Panc1 (cell line): ENCODE measurements around the gene FXYD3. TPM values are rescaled to one million over a fixed set of nuclear protein-coding genes. Genes with fewer than 3 reads are reported as not detected.

Experiments
- ATAC-seq: fragments of 200-7000 bp; cut with Tn5 transposase; 2 replicates; pipeline ENCODE4 v1.9.1; 2020; ENCODE audit warnings: mild to moderate bottlenecking, moderate library complexity
- BruUV-seq: library from RNA; stranded (reverse); fragments of 400-500 nt; replicated peaks from 2 replicates; lab custom pipeline; 2021; lab: Mats Ljungman, UMichigan
- CTCF ChIA-PET: fragments of 300-600 bp; sonication (Branson Sonifier 250); formaldehyde crosslinking; loops from one replicate; lab custom pipeline; 2022; ENCODE audit warnings: antibody characterized with exemption; lab: Charles Lee
- POLR2A ChIA-PET: fragments of 300-600 bp; sonication (Branson Sonifier 250); formaldehyde crosslinking; loops from one replicate; lab custom pipeline; 2022; ENCODE audit warnings: antibody characterized with exemption; lab: Charles Lee
- DNase-seq: peaks from one replicate; pipeline ENCODE4 v3.0.0-alpha.2; 2010; ENCODE audit warnings: low read depth, low spot score
- H3K27ac ChIP-seq: 2 replicates; pipeline ENCODE4 v1.5.1; 2011; ENCODE audit warnings: mild to moderate bottlenecking, low read length, inconsistent platforms
- H3K27me3 ChIP-seq: fragments of 200-500 bp; sonication (Bioruptor generic); 2 replicates; pipeline ENCODE4 v1.6.0; 2014; ENCODE audit warnings: low read length, inconsistent platforms; ENCODE audit not compliant: control insufficient read depth, insufficient read depth
- H3K36me3 ChIP-seq: fragments of 200-500 bp; sonication (Bioruptor generic); 2 replicates; pipeline ENCODE4 v1.5.1; 2014; ENCODE audit warnings: inconsistent platforms, mild to moderate bottlenecking, low read length, moderate library complexity; ENCODE audit not compliant: control insufficient read depth, insufficient read depth
- H3K4me1 ChIP-seq: 2 replicates; pipeline ENCODE4 v1.5.1; 2011; ENCODE audit warnings: inconsistent platforms, mild to moderate bottlenecking, low read length, moderate library complexity; ENCODE audit not compliant: control insufficient read depth, insufficient read depth
- H3K4me3 ChIP-seq, 2 experiments: 2 replicates each; pipeline ENCODE4 v1.5.1; 2011 to 2012; ENCODE audit warnings: low read depth in 2 of 2, low read length in 2 of 2, mild to moderate bottlenecking in 2 of 2, inconsistent platforms in 1 of 2, moderate library complexity in 1 of 2
- H3K9me3 ChIP-seq: fragments of 200-500 bp; sonication (Bioruptor generic); 2 replicates; pipeline ENCODE4 v1.5.1; 2014; ENCODE audit warnings: low read depth, mild to moderate bottlenecking, inconsistent platforms, low read length, moderate library complexity; ENCODE audit not compliant: control insufficient read depth, insufficient read depth
- POLR2AphosphoS5 ChIP-seq: IDR thresholded peaks from 2 replicates; pipeline ENCODE4 v1.6.1; 2012; ENCODE audit warnings: mild to moderate bottlenecking, low read depth, low read length, moderate library complexity
- SIN3A ChIP-seq: IDR thresholded peaks from 2 replicates; pipeline ENCODE4 v1.6.1; 2012; ENCODE audit warnings: low read depth, mild to moderate bottlenecking, low read length, moderate library complexity, borderline replicate concordance; ENCODE audit not compliant: insufficient read depth
- TCF7L2 ChIP-seq: IDR thresholded peaks from 2 replicates; pipeline ENCODE4 v1.6.1; 2011; ENCODE audit warnings: mild to moderate bottlenecking, low read depth, low read length, inconsistent platforms
- in situ Hi-C: cut with HindIII; loops from 2 replicates; pipeline ENCODE4 v1.10.0; 2016; ENCODE audit warnings: low sequenced_read_pairs, low pct_unique_long_range_greater_than_20kb
- intact Hi-C: fragments of 100-400 bp; cut with micrococcal nuclease; formaldehyde crosslinking; loops from one replicate; pipeline ENCODE4 v1.10.0; 2022; ENCODE audit not compliant: unreplicated experiment
- total RNA-seq: library from RNA; stranded (reverse); gene quantifications from one replicate; pipeline ENCODE4 v1.2.1, GENCODE V29; 2021; ENCODE audit not compliant: unreplicated experiment
- TF ChIP-seq, protein P1 (sequence below), 2 experiments: IDR thresholded peaks; 2 replicates each; pipeline ENCODE4 v1.6.1; 2011 to 2012; ENCODE audit warnings: low read depth in 2 of 2, control low read depth in 1 of 2, low read length in 1 of 2, mild to moderate bottlenecking in 1 of 2, moderate library complexity in 1 of 2; ENCODE audit not compliant: insufficient read depth in 1 of 2
- TF ChIP-seq, protein P2 (sequence below): fragments of 450-650 bp; IDR thresholded peaks from 2 replicates; pipeline ENCODE4 v1.5.1; 2017; ENCODE audit warnings: mild to moderate bottlenecking

The FXYD3 gene
- total RNA-seq, 1 experiment from 2014 or later, result not detected

DNA sequence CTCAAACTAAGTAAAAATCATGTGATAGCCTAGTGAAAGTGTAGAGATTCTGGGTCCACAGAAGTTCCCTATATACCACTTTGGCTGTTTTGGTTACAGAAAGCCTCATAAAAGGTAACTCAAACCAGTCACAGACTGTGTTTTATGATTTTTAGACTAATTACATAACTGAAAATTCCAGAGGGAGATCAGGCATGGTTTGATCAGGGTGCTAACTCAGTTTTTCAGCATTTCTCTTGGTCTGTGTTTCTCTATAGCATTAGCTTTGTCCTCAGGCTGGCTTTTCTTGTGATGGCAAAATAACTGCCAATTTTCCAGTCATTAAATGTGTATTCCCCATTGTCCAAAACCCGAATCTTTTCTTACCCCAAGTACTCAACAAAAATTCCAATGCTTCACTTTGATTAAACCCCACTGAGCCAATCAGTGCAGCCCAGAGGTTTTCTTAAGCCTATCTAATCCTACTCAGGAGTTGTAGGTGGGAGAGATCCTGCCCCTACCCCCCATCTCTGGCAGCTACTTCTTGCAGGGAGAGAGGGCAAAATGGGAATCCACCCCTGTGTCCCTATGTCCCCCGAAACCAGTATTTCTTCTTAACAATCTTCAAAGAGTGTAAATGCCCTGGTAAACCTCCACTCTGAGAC lies 8.6 kb upstream of the FXYD3 start:
- in situ Hi-C loops, result no loop called here
- no TSS peak for BruUV-seq
- TF ChIP-seq POLR2AphosphoS5 (no peak), SIN3A (no peak), TCF7L2 (no peak)
- TF ChIP-seq, protein P1, sequence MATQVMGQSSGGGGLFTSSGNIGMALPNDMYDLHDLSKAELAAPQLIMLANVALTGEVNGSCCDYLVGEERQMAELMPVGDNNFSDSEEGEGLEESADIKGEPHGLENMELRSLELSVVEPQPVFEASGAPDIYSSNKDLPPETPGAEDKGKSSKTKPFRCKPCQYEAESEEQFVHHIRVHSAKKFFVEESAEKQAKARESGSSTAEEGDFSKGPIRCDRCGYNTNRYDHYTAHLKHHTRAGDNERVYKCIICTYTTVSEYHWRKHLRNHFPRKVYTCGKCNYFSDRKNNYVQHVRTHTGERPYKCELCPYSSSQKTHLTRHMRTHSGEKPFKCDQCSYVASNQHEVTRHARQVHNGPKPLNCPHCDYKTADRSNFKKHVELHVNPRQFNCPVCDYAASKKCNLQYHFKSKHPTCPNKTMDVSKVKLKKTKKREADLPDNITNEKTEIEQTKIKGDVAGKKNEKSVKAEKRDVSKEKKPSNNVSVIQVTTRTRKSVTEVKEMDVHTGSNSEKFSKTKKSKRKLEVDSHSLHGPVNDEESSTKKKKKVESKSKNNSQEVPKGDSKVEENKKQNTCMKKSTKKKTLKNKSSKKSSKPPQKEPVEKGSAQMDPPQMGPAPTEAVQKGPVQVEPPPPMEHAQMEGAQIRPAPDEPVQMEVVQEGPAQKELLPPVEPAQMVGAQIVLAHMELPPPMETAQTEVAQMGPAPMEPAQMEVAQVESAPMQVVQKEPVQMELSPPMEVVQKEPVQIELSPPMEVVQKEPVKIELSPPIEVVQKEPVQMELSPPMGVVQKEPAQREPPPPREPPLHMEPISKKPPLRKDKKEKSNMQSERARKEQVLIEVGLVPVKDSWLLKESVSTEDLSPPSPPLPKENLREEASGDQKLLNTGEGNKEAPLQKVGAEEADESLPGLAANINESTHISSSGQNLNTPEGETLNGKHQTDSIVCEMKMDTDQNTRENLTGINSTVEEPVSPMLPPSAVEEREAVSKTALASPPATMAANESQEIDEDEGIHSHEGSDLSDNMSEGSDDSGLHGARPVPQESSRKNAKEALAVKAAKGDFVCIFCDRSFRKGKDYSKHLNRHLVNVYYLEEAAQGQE (IDR thresholded peaks at IDR 0.05; ENCODE audit: insufficient read depth in 1 of 2, low read depth in 2 of 2, low read length in 1 of 2), result no peak
- TF ChIP-seq, protein P2, sequence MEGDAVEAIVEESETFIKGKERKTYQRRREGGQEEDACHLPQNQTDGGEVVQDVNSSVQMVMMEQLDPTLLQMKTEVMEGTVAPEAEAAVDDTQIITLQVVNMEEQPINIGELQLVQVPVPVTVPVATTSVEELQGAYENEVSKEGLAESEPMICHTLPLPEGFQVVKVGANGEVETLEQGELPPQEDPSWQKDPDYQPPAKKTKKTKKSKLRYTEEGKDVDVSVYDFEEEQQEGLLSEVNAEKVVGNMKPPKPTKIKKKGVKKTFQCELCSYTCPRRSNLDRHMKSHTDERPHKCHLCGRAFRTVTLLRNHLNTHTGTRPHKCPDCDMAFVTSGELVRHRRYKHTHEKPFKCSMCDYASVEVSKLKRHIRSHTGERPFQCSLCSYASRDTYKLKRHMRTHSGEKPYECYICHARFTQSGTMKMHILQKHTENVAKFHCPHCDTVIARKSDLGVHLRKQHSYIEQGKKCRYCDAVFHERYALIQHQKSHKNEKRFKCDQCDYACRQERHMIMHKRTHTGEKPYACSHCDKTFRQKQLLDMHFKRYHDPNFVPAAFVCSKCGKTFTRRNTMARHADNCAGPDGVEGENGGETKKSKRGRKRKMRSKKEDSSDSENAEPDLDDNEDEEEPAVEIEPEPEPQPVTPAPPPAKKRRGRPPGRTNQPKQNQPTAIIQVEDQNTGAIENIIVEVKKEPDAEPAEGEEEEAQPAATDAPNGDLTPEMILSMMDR, result no peak
- Histone ChIP-seq H3K36me3 (no peaks in the 10 kb centered on the region), H3K27ac (no peak overlapping the region), H3K4me3 (no peak overlapping the region), H3K9me3 (no peaks in the 10 kb centered on the region), H3K27me3 (no peaks in the 10 kb centered on the region), H3K4me1 (no peaks in the 10 kb centered on the region)
- intact Hi-C loops, result no loop called here
- ChIA-PET POLR2A (no interaction called here), CTCF (no interaction called here)
- ATAC-seq (no peak), DNase-seq (no peak)

DNA sequence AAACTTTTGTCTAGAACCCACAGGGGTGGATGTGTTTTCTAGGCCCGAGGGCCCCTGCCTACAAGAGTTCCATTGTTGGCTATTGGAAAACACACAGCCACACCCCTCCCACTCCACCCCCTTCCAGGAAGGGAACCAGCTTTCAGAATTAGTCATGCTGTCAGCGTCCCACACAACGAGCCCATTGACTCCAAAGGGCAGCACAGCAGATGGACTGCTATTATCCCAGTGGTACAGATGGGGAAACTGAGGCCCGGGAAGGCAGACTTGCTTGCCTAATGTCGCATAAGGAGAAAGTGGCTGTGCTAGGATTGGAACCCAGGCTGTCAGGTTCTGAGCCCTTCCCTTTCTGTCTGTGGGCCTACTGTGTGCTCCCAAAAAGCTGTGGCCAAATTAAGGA lies 8.1 kb upstream of the FXYD3 start:
- H3K9me3 ChIP-seq, result no peaks in the 10 kb centered on the region
- H3K27me3 ChIP-seq, result no peaks in the 10 kb centered on the region
- in situ Hi-C loops (no loop called here), intact Hi-C loops (no loop called here)
- H3K27ac ChIP-seq, result no peak overlapping the region
- H3K4me3 ChIP-seq, result no peak overlapping the region
- ChIA-PET POLR2A (no interaction called here), CTCF (interaction anchor here (0.6 kb wide), 1 partner anchor 47 kb away, joined by 5 read pairs; the partner anchor contains the start of gene FXYD5)
- DNase-seq (no peak), ATAC-seq (no peak)
- TF ChIP-seq TCF7L2 (no peak), SIN3A (no peak), POLR2AphosphoS5 (no peak)
- TF ChIP-seq, protein P2, result no peak
- TF ChIP-seq, protein P1 (IDR thresholded peaks at IDR 0.05; ENCODE audit: insufficient read depth in 1 of 2, low read depth in 2 of 2, low read length in 1 of 2), result no peak
- no peaks in the 10 kb centered on the region for H3K4me1 ChIP-seq
- no peaks in the 10 kb centered on the region for H3K36me3 ChIP-seq
- no TSS peak for BruUV-seq
